ENCODE data around the gene SUGCT. TPM values are rescaled to one million over a fixed set of nuclear protein-coding genes. Genes with fewer than 3 reads are reported as not detected.

SUGCT gene
- total RNA-seq, 1 experiment from 2014 or later, result 5.4 TPM

- Histone ChIP-seq H2BK12ac (ENCODE audit: insufficient read length, low read depth, low read length) (no peak overlapping the region), H3K4me1 (ENCODE audit: insufficient read depth, low read length) (no peaks in the 10 kb centered on the region), H4K8ac (replicated peaks; ENCODE audit: insufficient read length, low read depth, low read length) (no peak overlapping the region), H3K9me3 (ENCODE audit: control insufficient read depth, low read depth, low read length) (no peaks in the 10 kb centered on the region), H2AFZ (ENCODE audit: low read length) (no peak overlapping the region), H3K9ac (ENCODE audit: extremely low read depth, insufficient read length, low read length) (no peak overlapping the region), H3K14ac (ENCODE audit: insufficient read depth, low read length) (no peak overlapping the region), H2BK20ac (ENCODE audit: low read depth, low read length, poor library complexity, severe bottlenecking) (no peak overlapping the region), H3K27ac (ENCODE audit: insufficient read length, low read depth, low read length) (no peak overlapping the region), H2BK120ac (ENCODE audit: low read depth, low read length, poor library complexity, severe bottlenecking) (no peak overlapping the region), H3K4me2 (ENCODE audit: insufficient read depth, insufficient read length, low read length) (no peak overlapping the region), H3K79me2 (ENCODE audit: insufficient read depth, low read length) (no peaks in the 10 kb centered on the region), H3K79me1 (ENCODE audit: insufficient read depth, low read depth, low read length, poor library complexity, severe bottlenecking) (no peaks in the 10 kb centered on the region), H4K5ac (ENCODE audit: insufficient read length, low read depth, low read length) (no peak overlapping the region), H3K56ac (ENCODE audit: insufficient read length, low read depth, low read length) (no peak overlapping the region), H3T11ph (ENCODE audit: low read length) (no peak overlapping the region), H4K91ac (ENCODE audit: insufficient read length, low read depth, low read length) (no peak overlapping the region), H3K4ac (ENCODE audit: low read depth, low read length) (no peak overlapping the region), H3K23me2 (ENCODE audit: insufficient read length, low read depth, low read length, poor library complexity, severe bottlenecking) (no peaks in the 10 kb centered on the region), H2BK15ac (ENCODE audit: low read depth, low read length) (no peak overlapping the region), H3K27me3 (ENCODE audit: insufficient read depth, low read length) (no peaks in the 10 kb centered on the region), H4K20me1 (ENCODE audit: control insufficient read depth, insufficient read depth, insufficient read length) (no peaks in the 10 kb centered on the region), H2BK5ac (ENCODE audit: insufficient read length, low read length) (no peak overlapping the region), H3K23ac (ENCODE audit: insufficient read length, low read depth, low read length) (no peak overlapping the region), H3K18ac (ENCODE audit: insufficient read length, low read depth, low read length) (no peak overlapping the region), H2AK5ac (ENCODE audit: insufficient read length, low read length) (no peak overlapping the region)
- Mint-ChIP-seq H3K9me3 (no peaks in the 10 kb centered on the region), H3K27me3 (ENCODE audit: low read depth) (no peaks in the 10 kb centered on the region; the same call in 1 of the 2 replicates), H3K36me3 (ENCODE audit: insufficient read depth in 1 of 3, low read depth in 3 of 3) (no peaks in the 10 kb centered on the region), H3K27ac (no peak overlapping the region), H3K4me1 (no peaks in the 10 kb centered on the region), H3K4me3 (no peak overlapping the region)
- WGBS (ENCODE audit: extremely low coverage, insufficient read length, low lambda C conversion rate), result no CpG with 5 or more reads among the region's 4 CpGs
- TF ChIP-seq, protein P1, sequence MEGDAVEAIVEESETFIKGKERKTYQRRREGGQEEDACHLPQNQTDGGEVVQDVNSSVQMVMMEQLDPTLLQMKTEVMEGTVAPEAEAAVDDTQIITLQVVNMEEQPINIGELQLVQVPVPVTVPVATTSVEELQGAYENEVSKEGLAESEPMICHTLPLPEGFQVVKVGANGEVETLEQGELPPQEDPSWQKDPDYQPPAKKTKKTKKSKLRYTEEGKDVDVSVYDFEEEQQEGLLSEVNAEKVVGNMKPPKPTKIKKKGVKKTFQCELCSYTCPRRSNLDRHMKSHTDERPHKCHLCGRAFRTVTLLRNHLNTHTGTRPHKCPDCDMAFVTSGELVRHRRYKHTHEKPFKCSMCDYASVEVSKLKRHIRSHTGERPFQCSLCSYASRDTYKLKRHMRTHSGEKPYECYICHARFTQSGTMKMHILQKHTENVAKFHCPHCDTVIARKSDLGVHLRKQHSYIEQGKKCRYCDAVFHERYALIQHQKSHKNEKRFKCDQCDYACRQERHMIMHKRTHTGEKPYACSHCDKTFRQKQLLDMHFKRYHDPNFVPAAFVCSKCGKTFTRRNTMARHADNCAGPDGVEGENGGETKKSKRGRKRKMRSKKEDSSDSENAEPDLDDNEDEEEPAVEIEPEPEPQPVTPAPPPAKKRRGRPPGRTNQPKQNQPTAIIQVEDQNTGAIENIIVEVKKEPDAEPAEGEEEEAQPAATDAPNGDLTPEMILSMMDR (conservative IDR thresholded peaks at IDR 0.05), result no peak
- DNase-seq, result no peak
Measured at GRCh38 chr7:40105879-40106473, 28.8 kb upstream of the SUGCT start.
